ENCODE results near the gene NUBPL.
"Not testable (repeated sequence)": the region's sequence is repeated elsewhere in the genome, so short reads cannot be mapped to it uniquely, and the experiment has no call there.

The NUBPL gene

DNA sequence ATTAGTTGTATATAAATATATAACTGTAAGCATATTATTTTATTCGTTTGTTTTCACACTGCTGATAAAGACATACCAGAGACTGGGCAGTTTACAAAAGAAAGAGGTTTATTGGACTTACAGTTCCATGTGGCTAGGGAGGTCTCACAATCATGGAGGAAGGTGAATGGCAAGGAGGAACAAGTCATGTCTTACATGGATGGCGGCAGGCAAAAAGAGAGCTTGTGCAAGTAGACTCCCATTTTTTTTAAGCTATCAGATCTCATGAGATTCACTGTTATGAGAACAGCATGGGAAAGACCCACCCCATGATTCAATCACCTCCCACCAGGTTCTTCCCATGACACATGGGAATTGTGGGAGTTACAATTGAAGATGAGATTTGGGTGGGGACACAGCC is 294.8 kb downstream of the NUBPL start:
- not testable (repeated sequence) for H3K27me3 ChIP-seq (ENCODE audit: control insufficient read depth, insufficient read depth, low read length); H3K9me3 ChIP-seq (ENCODE audit: control insufficient read depth, low read depth, low read length); H3K27ac ChIP-seq (ENCODE audit: low read length); H3K4me1 ChIP-seq (ENCODE audit: control insufficient read depth, low read depth, low read length); H3K36me3 ChIP-seq (ENCODE audit: control insufficient read depth, low read depth, low read length); H3K4me3 ChIP-seq (ENCODE audit: low read length); H3K9ac ChIP-seq (ENCODE audit: low read length)

DNA sequence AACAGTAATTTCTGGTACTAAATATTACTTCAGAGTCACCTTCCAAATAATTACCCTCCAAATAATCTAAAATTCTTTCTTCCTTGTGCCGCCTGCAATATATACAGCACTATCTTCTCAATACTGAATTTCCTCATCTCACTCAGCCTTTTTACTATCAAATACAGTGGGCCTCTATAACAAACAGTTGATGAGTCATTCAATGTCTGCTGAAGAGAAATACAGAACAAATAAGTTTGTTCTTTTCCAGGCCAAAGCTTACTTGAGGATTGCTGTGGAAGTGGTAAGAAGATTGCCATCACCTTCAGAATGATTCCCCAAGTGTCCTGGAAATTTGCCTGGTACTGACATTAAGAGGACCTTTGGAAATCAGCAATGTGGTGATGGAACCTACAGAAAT is 297.7 kb downstream of the NUBPL start:
- Histone ChIP-seq H3K27ac (ENCODE audit: low read length) (no peak overlapping the region), H3K27me3 (ENCODE audit: control insufficient read depth, insufficient read depth, low read length) (no peaks in the 10 kb centered on the region), H3K4me3 (ENCODE audit: low read length) (no peak overlapping the region), H3K36me3 (ENCODE audit: control insufficient read depth, low read depth, low read length) (no peaks in the 10 kb centered on the region), H3K9ac (ENCODE audit: low read length) (no peak overlapping the region), H3K9me3 (ENCODE audit: control insufficient read depth, low read depth, low read length) (no peaks in the 10 kb centered on the region), H3K4me1 (ENCODE audit: control insufficient read depth, low read depth, low read length) (no peaks in the 10 kb centered on the region)

DNA sequence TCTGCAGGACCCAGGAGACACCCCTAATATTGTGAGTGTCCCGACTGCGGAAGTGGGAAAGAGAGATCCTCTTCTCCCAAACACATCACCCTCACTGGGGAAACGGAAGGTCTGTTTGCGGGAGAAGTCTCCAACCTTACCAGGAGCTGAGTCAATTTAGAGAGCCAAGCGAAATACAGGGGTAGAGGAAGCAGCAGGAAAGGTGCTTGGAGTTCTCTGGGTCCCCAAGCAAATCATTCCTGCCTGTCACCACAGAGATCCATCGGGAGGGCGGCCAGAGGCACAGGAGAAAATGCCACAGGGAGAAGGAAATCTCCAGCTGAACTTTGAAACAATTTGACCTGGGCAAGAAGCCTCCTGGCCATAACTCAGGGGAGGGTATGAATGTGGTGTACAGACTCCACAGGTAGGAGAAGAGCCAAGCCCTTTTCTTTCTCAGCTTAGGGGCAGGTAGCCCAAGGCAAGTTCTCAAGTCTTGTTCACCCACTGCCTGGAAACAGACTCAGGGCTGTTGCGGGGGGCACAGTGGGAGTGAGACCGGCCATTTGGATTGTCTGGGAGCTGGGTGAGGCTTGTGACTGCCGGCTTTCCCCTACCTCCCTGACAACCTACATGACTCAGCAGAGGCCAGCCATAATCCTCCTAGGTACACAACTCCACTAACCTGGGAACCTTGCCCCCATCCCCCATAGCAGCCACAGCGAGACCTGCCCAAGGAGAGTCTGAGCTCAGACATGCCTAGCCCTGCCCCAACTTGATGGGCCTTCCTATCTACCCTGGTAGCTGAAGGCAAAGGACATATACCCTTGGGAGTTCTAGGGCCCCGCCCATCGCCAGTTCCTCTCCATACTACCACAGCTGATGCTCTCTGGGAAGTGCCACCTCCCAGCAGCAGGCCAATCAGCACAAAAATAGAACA is 304.0 kb downstream of the NUBPL start:
- H3K27me3 ChIP-seq (ENCODE audit: control insufficient read depth, insufficient read depth, low read length), result no peaks in the 10 kb centered on the region
- no peak overlapping the region for H3K4me3 ChIP-seq (ENCODE audit: low read length)
- H3K4me1 ChIP-seq (ENCODE audit: control insufficient read depth, low read depth, low read length), result no peaks in the 10 kb centered on the region
- H3K9ac ChIP-seq (ENCODE audit: low read length), result no peak overlapping the region
- H3K27ac ChIP-seq (ENCODE audit: low read length), result no peak overlapping the region
- H3K36me3 ChIP-seq (ENCODE audit: control insufficient read depth, low read depth, low read length), result no peaks in the 10 kb centered on the region
- peaks cover 3% of the 10 kb centered on the region for H3K9me3 ChIP-seq (ENCODE audit: control insufficient read depth, low read depth, low read length)

DNA sequence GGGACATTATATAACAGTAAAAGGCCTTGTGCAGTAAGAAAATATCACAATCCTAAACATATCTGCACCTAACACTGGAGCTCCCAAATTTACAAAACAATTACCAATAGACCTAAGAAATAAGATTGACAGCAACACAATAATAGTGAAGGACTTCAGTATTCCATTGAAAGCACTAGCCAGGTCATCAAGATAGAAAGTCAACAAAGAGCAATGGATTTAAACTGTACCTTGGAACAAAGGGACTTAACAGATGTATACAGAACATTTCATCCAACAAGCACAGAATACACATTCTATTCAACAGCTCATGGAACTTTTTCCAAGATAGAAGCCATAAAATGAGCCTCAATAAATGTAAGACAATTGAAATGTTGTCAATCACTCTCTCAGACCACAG is 306.4 kb downstream of the NUBPL start:
- Histone ChIP-seq H3K9me3 (ENCODE audit: control insufficient read depth, low read depth, low read length) (peaks cover 3% of the 10 kb centered on the region), H3K4me1 (ENCODE audit: control insufficient read depth, low read depth, low read length) (no peaks in the 10 kb centered on the region), H3K36me3 (ENCODE audit: control insufficient read depth, low read depth, low read length) (no peaks in the 10 kb centered on the region), H3K27me3 (ENCODE audit: control insufficient read depth, insufficient read depth, low read length) (no peaks in the 10 kb centered on the region), H3K27ac (ENCODE audit: low read length) (no peak overlapping the region), H3K9ac (ENCODE audit: low read length) (no peak overlapping the region), H3K4me3 (ENCODE audit: low read length) (no peak overlapping the region)

DNA sequence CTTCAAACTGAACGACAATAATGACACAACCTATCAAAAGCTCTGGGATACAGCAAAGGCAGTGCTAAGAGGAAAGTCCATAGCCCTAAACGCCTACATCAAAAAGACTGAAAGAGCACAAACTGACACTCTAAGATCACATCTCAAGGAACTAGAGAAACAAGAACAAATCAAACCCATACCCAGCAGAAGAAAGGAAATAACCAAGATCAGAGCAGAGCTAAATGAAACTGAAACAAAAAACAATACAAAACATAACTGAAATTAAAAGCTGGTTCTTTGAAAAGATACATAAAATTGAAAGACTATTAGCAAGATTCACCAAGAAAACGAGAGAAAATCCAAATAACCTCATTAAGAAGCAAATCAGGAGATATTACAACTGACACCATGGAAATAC is 306.9 kb downstream of the NUBPL start:
- not testable (repeated sequence) for H3K27ac ChIP-seq (ENCODE audit: low read length)

DNA sequence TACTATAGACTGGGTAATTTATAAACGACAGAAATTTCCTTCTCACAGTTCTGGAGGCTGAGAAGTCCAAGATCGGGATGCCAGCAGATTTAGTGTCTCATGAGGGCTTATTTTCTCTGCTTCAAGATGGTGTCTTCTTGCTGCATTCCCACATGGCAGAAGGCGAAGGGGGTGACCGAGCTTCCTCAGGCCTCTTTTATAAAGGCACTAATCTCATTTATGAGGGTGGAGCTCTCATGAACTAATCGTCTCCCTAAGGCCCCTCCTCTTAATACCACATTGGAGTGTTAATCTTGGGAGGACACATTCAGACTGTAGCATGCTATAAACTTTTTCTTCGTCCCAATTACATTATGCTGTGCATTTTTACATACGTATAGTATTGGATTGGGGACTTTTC is 315.5 kb downstream of the NUBPL start:
- H3K27me3 ChIP-seq (ENCODE audit: control insufficient read depth, insufficient read depth, low read length), result no peaks in the 10 kb centered on the region
- no peak overlapping the region for H3K4me3 ChIP-seq (ENCODE audit: low read length)
- no peaks in the 10 kb centered on the region for H3K36me3 ChIP-seq (ENCODE audit: control insufficient read depth, low read depth, low read length)
- H3K9ac ChIP-seq (ENCODE audit: low read length), result no peak overlapping the region
- H3K4me1 ChIP-seq (ENCODE audit: control insufficient read depth, low read depth, low read length), result no peaks in the 10 kb centered on the region
- H3K9me3 ChIP-seq (ENCODE audit: control insufficient read depth, low read depth, low read length), result no peaks in the 10 kb centered on the region
- no peak overlapping the region for H3K27ac ChIP-seq (ENCODE audit: low read length)

More for the DNA sequence above, 306.9 kb downstream of the NUBPL start:
- H3K4me1 ChIP-seq (ENCODE audit: control insufficient read depth, low read depth, low read length); H3K27me3 ChIP-seq (ENCODE audit: control insufficient read depth, insufficient read depth, low read length); H3K9me3 ChIP-seq (ENCODE audit: control insufficient read depth, low read depth, low read length); H3K9ac ChIP-seq (ENCODE audit: low read length); H3K4me3 ChIP-seq (ENCODE audit: low read length); H3K36me3 ChIP-seq (ENCODE audit: control insufficient read depth, low read depth, low read length): not testable (repeated sequence)

DNA sequence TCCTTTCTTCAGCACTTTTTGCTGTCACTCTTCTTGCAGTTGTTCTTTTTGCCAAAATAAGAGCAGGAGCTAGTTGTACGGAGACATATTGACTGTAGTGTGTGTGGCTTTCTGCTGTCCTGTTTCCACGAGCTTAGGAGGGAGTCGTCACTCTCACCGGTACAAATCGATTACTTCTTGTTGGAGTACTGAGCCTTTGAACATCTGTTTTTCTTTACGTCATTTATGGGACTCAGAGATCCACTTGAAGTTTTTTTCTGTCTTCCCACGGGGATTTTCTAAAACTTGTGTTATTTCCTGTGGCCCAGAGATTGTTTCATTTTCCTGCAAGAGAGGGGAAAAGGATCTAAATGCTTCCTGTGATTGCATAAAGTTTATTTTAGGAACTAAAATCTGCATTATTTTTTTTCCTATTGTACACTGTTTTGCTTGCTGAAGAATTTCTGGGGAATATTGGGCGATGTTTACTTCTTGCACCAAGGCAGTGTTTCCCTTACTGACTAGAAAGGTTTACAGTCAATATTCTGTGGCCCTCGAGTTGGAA is 316.1 kb downstream of the NUBPL start:
- Histone ChIP-seq H3K4me3 (ENCODE audit: low read length) (no peak overlapping the region), H3K9ac (ENCODE audit: low read length) (no peak overlapping the region), H3K27me3 (ENCODE audit: control insufficient read depth, insufficient read depth, low read length) (no peaks in the 10 kb centered on the region), H3K9me3 (ENCODE audit: control insufficient read depth, low read depth, low read length) (no peaks in the 10 kb centered on the region), H3K36me3 (ENCODE audit: control insufficient read depth, low read depth, low read length) (no peaks in the 10 kb centered on the region), H3K4me1 (ENCODE audit: control insufficient read depth, low read depth, low read length) (no peaks in the 10 kb centered on the region), H3K27ac (ENCODE audit: low read length) (no peak overlapping the region)

DNA sequence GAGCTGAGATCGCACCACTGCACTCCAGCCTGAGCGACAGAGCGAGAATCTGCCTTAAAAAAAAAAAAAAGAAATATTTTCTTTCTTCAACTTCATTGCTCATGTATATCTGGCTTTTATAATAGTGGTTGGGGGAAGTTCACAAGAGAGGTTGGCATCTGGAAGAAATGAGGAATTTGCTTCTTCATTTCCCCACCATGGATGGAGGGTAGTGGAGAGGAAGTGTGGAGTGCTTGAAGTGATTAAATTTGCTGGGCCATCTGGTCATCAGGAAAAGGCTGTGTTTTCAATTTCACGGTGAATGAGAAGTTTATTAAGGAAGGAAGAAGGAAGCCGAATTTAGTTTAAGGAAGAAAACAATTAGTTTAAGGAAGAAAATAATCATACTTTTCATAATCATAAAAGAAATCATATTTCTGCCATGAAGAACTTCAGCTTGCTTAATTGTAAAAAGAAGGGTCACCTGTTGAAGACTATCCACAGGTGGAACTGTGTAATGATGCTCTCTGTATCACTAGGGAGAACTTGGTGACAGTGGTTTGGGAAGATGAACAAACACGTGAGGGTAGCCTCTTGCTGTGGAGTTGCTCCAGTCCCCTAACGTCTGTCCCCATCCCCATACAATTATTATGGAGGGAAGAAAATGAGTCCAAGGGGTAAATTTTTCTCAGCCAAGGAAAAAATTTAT is 318.6 kb downstream of the NUBPL start:
- Histone ChIP-seq H3K9ac (ENCODE audit: low read length) (no peak overlapping the region), H3K9me3 (ENCODE audit: control insufficient read depth, low read depth, low read length) (no peaks in the 10 kb centered on the region), H3K36me3 (ENCODE audit: control insufficient read depth, low read depth, low read length) (no peaks in the 10 kb centered on the region), H3K27me3 (ENCODE audit: control insufficient read depth, insufficient read depth, low read length) (no peaks in the 10 kb centered on the region), H3K27ac (ENCODE audit: low read length) (no peak overlapping the region), H3K4me1 (ENCODE audit: control insufficient read depth, low read depth, low read length) (no peaks in the 10 kb centered on the region), H3K4me3 (ENCODE audit: low read length) (no peak overlapping the region)

DNA sequence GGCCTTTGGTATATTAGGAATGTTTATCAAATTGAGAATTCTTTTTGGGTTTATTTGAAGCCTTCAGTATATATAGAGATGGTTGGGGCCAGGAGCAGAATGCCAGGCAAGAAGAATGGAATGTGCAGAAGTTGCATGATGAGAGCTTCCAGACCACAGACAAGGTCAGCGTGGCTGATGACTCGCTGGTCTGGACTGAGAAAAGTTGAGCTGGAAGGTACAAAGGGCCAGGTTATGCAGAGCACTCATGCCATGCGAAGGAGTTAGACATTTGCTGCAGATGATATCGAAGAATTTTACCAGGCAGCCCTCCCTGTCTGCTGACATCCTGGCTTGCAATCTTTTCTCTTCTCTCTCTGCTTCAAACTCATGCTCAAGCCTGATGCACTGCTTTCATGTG is 319.7 kb downstream of the NUBPL start:
- no peak overlapping the region for H3K4me3 ChIP-seq (ENCODE audit: low read length)
- H3K9ac ChIP-seq (ENCODE audit: low read length), result no peak overlapping the region
- no peaks in the 10 kb centered on the region for H3K27me3 ChIP-seq (ENCODE audit: control insufficient read depth, insufficient read depth, low read length)
- no peak overlapping the region for H3K27ac ChIP-seq (ENCODE audit: low read length)
- no peaks in the 10 kb centered on the region for H3K9me3 ChIP-seq (ENCODE audit: control insufficient read depth, low read depth, low read length)
- no peaks in the 10 kb centered on the region for H3K4me1 ChIP-seq (ENCODE audit: control insufficient read depth, low read depth, low read length)
- H3K36me3 ChIP-seq (ENCODE audit: control insufficient read depth, low read depth, low read length), result no peaks in the 10 kb centered on the region

DNA sequence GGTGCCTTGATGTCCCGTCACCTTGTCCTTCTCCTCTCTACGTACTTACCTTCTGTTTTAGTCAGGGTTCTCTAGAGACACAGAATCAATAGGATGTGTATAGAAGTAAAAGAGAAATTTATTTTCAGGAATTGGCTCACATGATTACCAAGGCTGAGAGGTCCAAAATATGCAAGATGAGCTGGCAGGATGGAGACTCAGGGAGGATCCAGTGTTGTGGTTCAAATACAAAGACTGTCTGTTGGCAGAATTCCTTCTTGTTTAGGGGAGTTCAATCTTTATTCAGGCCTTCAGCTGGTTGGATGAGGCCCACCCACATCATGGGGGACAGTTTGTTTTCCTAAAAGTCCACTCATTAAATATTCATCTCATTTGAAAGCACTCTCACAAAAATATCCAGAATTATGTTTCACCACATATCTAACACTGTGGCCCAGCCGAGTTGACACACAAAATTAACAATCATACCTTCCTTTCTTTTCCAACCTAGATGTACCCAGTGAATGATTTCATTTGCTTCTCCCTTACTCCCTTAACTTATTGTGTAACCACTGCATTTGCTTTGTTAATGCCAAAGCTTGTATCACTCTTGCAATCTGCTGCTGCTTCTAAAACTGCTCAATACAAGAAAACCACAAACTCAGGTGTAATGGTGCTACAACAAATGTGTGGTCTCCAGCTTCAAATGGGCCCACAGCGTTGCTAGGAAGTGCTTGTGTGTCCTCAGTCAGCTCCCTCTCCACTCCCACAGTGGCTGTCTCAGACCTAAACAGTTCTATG is 320.5 kb downstream of the NUBPL start:
- Histone ChIP-seq H3K9me3 (ENCODE audit: control insufficient read depth, low read depth, low read length) (no peaks in the 10 kb centered on the region), H3K36me3 (ENCODE audit: control insufficient read depth, low read depth, low read length) (no peaks in the 10 kb centered on the region), H3K27me3 (ENCODE audit: control insufficient read depth, insufficient read depth, low read length) (no peaks in the 10 kb centered on the region), H3K9ac (ENCODE audit: low read length) (no peak overlapping the region), H3K4me1 (ENCODE audit: control insufficient read depth, low read depth, low read length) (no peaks in the 10 kb centered on the region), H3K4me3 (ENCODE audit: low read length) (no peak overlapping the region), H3K27ac (ENCODE audit: low read length) (no peak overlapping the region)

DNA sequence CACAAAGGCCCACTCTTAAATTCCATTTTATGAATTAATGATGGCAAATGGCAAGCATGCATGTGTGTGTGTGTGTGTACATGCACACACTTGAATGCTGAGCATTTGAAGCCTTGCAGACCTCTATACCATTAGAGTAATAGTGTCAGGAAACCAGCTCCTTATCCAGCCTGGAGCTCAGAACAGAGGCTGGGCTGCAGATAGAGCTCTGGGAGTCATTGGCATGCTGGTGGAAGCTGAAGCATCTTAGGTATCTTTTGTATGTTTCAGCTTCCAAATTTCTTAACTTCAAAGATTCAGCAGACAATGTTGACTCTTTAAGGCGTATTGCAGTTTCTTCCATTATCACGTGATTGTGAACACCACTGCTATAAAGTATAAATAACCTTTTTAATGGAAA is 323.0 kb downstream of the NUBPL start:
- Histone ChIP-seq H3K9ac (ENCODE audit: low read length) (no peak overlapping the region), H3K27me3 (ENCODE audit: control insufficient read depth, insufficient read depth, low read length) (no peaks in the 10 kb centered on the region), H3K36me3 (ENCODE audit: control insufficient read depth, low read depth, low read length) (no peaks in the 10 kb centered on the region), H3K27ac (ENCODE audit: low read length) (no peak overlapping the region), H3K4me1 (ENCODE audit: control insufficient read depth, low read depth, low read length) (no peaks in the 10 kb centered on the region), H3K4me3 (ENCODE audit: low read length) (no peak overlapping the region), H3K9me3 (ENCODE audit: control insufficient read depth, low read depth, low read length) (no peaks in the 10 kb centered on the region)
